HFFc6 (cell line): ENCODE results near the gene FAM117A. TPM values are rescaled to one million over a fixed set of nuclear protein-coding genes. Genes with fewer than 3 reads are reported as not detected.

Experiments used
- DNase-seq: peaks from one replicate; pipeline ENCODE4 v3.0.0-alpha.2; 2018
- H3K27ac Mint-ChIP-seq: 2 replicates; pipeline ENCODE4 v1.8.0; 2020; ENCODE audit warnings: mild to moderate bottlenecking, mixed read lengths
- H3K27me3 Mint-ChIP-seq: 2 replicates; pipeline ENCODE4 v1.8.0; 2021; ENCODE audit warnings: mild to moderate bottlenecking, moderate library complexity, mixed read lengths; ENCODE audit not compliant: insufficient read depth
- H3K36me3 Mint-ChIP-seq: 2 replicates; pipeline ENCODE4 v1.8.0; 2021; ENCODE audit warnings: low read depth, mixed read lengths
- H3K4me1 Mint-ChIP-seq: 2 replicates; pipeline ENCODE4 v1.8.0; 2020; ENCODE audit warnings: low read depth, mixed read lengths
- H3K4me3 Mint-ChIP-seq: 2 replicates; pipeline ENCODE4 v1.8.0; 2020; ENCODE audit warnings: mild to moderate bottlenecking, moderate library complexity, mixed read lengths
- H3K9me3 Mint-ChIP-seq: 2 replicates; pipeline ENCODE4 v1.8.0; 2020; ENCODE audit warnings: mild to moderate bottlenecking, mixed read lengths
- CTCF ChIP-seq: fragments of 200-600 bp; sonication (generic); IDR thresholded peaks from 2 replicates; pipeline ENCODE4 v1.5.0; 2021; ENCODE audit warnings: antibody characterized with exemption, mild to moderate bottlenecking
- total RNA-seq, 6 experiments: library from RNA; stranded (reverse); fragmentation: NEBNext Ultra II Directional; extraction: Animal tissue kit (Norgen Biotek cat#: 25700); gene quantifications; 2 replicates in 1 of 6; 3 replicates in 5 of 6; pipeline ENCODE4 v1.2.3, GENCODE V29; 2021

Gene FAM117A
- total RNA-seq, 6 experiments from 2014 or later = 0.23 to 1.1 (median 0.57) TPM

- Mint-ChIP-seq H3K27ac (peak overlapping the region; percentile 76), H3K36me3 (no peaks in the 10 kb centered on the region; the same call in 1 of the 2 replicates), H3K4me1 (peaks cover 43% of the 10 kb centered on the region), H3K9me3 (no peaks in the 10 kb centered on the region), H3K4me3 (peak overlapping the region; percentile 28), H3K27me3 (peaks cover 3% of the 10 kb centered on the region)
- TF ChIP-seq CTCF = no peak
- peak; percentile 12 for DNase-seq
Observed at GRCh38 chr17:49687878-49688491, 75.9 kb downstream of the FAM117A start.

DNA sequence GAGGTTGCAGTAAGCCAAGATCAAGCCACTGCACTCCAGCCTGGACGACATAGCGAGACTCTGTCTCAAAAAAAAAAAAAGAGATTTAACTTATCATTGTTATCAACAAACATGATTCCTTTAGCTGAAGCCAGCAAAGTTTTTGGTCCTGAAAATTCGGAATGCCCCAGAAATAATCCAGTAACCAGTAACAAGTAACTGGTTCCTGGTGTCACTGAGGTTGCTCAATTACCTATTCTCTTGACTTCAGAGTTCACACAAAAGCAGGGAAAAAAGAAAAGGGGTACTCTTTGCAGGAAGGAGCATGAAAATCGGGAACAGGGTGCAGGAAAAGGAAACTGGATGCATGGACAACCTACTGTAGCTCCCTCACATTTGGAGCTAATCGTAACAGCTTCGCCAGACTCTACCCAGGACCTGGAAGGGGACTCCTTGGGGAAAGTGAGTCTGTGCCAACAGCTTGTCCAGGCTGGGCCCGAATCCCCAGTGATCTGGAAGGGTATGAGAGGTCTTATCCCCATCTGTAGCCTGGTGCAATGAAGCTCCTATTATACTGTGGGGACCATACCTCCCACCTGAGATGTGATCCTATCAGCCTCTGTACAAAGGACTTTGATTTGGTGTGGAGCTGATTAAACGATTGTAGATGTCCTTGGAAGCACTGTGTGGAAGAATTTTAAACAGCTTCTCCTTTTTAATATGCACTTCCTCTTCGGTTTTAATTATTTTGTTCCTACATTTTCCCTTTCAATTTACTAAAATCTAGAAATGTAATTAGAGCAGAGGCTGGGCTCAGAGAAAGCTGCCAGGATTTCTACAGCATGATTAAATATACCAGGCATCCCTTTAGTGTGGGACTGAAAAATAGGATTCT is 82.6 kb downstream of the FAM117A start:
- no peak overlapping the region for H3K4me3 Mint-ChIP-seq
- no peaks in the 10 kb centered on the region for H3K9me3 Mint-ChIP-seq
- peaks cover 10% of the 10 kb centered on the region; the same call in 1 of the 2 replicates for H3K27me3 Mint-ChIP-seq
- no peak overlapping the region for H3K27ac Mint-ChIP-seq
- TF ChIP-seq CTCF = no peak
- no peak for DNase-seq
- no peaks in the 10 kb centered on the region for H3K36me3 Mint-ChIP-seq
- H3K4me1 Mint-ChIP-seq = peaks cover 12% of the 10 kb centered on the region

DNA sequence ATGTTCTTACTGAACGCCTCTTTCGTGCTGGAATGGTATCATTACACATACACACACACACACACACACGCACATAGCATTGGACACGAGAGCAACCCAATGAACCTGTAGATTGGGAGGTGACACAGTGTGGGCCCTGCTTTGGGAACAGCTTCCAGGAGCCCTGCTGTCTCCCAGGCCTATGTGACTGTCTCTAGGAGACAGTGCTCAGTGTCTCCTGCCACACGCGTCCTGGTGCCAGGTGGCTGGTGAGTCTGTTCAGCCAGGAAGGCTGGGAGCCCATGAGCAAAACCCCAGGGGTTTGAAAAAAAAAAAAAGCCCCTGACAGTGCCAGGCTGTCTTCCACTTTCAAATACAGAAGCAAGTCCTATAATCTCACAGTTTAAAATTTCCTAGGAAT is 83.6 kb downstream of the FAM117A start:
- Mint-ChIP-seq H3K9me3 (no peaks in the 10 kb centered on the region), H3K27ac (no peak overlapping the region), H3K4me3 (no peak overlapping the region), H3K36me3 (peaks cover 2% of the 10 kb centered on the region), H3K27me3 (peaks cover 10% of the 10 kb centered on the region; the same call in 1 of the 2 replicates), H3K4me1 (peaks cover 21% of the 10 kb centered on the region)
- no peak for DNase-seq
- no peak for TF ChIP-seq CTCF

GRCh38 chr17:49677933-49678847 is 85.7 kb downstream of the FAM117A start, which contains the start of gene SPOP:
TSS of gene SPOP (minus strand) at chr17:49678097. CDS start at chr17:49622810, 55,287 bp downstream.
- Mint-ChIP-seq H3K27me3 (peaks cover 10% of the 10 kb centered on the region; the same call in 1 of the 2 replicates), H3K9me3 (no peaks in the 10 kb centered on the region), H3K4me3 (peak within 1 kb of the TSS; percentile 91)

More at GRCh38 chr17:49677933-49678847, 85.7 kb downstream of the FAM117A start, which contains the start of gene SPOP:
- peaks cover 35% of the 10 kb centered on the region for H3K4me1 Mint-ChIP-seq
- H3K27ac Mint-ChIP-seq = peak within 1 kb of the TSS; percentile 94
- peaks cover 17% of the 10 kb centered on the region for H3K36me3 Mint-ChIP-seq
- peak; percentile 17; the same call in 1 of the 2 replicates for TF ChIP-seq CTCF
- peak; percentile 100 for DNase-seq
